Hematopoietic multipotent progenitor cell treated with erythropoietin and hydrocortisone succinate and interleukin-3 and kit ligand, for 15 days (in vitro differentiated cells): ENCODE measurements around the gene GPR15.

Source experiments
- DNase-seq: peaks from one replicate; pipeline ENCODE4 v3.0.0-alpha.2; 2015; ENCODE audit warnings: low spot score

Gene GPR15

DNA sequence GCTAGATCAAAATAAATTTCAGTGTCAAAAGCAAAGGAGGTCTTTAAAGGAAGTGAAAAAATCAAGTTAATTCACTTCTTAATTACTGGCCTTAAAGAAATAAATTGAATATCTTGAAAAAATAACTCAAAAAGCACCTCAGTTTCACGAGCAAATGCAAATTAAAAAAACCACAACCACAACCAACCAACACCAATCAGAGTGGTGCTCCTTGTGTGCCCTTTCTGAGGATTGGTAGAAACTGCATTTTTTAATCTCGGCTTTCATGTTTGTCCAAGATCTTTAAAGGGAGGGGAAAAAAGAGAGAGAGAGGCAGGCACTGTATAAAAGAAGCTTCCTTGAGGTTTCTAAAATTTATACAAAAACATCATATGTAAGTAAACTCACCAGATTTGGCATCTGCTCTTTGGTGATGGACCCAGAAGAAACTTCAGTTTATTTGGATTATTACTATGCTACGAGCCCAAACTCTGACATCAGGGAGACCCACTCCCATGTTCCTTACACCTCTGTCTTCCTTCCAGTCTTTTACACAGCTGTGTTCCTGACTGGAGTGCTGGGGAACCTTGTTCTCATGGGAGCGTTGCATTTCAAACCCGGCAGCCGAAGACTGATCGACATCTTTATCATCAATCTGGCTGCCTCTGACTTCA lies at the start of gene GPR15:
Gene GPR15, plus strand, starts transcription at position 357 of the 653 bp plus-strand sequence. Its CDS starts 56 bp downstream, at position 413.
- DNase-seq = no peak

DNA sequence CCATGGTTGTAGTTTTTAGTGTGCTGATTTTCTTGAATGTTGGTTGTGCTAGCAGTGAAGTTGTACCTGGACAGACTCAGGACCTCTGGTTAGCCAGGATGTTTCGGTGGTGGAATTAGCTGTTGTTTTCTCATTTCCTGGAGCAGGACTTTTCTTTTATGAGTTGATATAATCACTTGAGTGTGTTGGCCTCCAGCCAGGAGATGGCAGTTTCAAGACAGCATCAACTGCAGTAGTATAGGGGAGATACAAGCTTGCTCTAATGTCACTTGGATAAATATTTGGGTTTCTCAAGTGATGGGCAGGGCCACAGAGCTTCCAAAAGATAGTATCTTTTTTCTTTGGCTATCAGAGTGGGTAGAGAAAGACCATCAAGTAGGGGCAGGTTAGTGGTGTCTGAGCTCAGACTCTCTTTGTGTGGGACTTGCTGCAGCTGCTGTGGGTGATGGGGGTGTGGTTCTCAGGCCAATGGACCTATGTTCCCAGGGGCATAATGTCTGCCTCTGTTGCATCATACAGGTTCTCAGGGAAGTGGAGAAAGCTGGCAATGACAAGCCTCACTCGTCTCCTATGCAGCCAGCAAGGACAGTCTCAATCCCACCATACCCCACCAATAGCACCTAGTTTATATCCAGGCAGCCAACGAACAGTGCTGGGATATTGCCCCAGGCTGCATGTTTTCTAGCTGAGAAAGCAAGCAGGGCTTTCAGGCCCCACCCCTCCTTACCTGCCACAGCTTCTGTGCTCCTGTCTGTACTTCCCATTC lies 48.9 kb upstream of the GPR15 start:
- no peak for DNase-seq

DNA sequence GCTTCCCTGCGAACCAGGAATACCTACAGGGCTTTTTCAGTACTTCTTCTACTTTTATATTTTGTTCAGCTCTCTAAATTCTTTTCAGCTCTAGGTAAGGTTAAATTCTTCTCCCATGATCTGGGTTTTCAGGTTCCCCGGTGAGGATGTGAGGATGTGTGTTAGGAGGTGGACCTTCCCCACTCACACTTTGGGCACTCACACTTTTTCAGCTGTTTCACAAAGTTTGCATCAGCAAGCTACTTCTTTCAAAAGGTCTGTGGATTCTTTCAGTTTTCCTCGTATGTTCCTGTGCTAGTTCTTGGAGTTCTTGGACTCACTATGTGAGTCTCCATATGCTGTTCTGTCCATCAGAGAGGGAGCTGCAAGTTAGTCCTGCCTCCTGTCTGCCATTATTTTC lies 48.2 kb upstream of the GPR15 start:
- DNase-seq = no peak

DNA sequence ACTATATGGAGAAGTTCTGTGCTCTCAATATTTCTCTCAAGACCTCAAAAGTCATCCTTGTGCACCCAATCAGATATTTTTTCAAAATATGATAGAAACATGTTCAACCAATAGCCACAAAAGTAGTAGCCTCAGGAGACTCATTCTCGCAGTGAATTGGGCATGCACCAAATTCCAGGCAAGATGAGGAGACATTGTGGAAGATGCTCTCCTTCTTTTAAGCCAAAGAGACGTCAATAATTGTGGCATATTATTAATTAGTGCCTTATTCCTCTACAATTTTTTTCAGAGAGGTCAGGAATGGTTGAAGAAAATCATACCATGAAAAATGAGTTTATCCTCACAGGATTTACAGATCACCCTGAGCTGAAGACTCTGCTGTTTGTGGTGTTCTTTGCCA lies 34.4 kb upstream of the GPR15 start, which contains the start of gene OR5K2:
Gene OR5K2, plus strand, starts transcription at position 301 of the 400 bp plus-strand sequence. Its CDS starts 0 bp downstream, at position 301.
- DNase-seq = no peak

DNA sequence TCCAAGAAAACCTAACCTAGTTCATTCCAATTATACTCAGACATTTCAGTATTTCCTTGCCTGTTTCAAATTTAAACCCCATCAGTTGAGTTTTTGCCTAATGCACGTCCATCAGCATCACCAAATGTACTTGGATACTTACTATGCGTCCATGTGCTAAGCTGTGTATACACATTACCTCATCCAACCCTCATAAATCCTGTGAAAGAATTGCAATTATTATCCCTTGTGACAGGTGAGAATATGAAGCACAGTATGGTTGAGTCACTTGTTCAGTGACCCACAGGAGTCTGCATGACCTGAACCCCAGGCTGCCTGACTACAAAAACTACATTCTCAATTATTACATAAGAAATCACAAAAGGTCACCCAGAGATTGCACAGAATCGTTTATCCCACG lies 31.8 kb upstream of the GPR15 start:
- DNase-seq = no peak

DNA sequence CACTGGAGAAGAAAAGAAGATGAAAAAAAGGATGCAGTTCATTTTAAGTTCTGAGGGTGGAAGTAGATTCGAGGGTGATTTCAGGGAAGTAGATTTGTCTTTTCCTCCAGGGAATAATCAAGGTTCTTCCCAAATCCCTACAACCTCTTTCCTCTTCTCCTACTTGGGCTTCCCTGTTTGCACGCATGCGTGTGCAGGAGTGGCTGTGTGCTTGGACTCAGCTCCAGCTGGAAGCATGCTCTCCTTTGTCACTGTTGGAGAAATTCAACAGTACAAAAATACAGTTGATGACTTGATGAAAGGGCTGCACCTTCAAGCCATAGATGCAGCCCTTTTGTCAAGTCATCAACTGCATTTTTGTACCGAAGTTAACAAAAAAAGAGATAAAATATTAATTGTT lies 30.5 kb upstream of the GPR15 start:
- no peak for DNase-seq

DNA sequence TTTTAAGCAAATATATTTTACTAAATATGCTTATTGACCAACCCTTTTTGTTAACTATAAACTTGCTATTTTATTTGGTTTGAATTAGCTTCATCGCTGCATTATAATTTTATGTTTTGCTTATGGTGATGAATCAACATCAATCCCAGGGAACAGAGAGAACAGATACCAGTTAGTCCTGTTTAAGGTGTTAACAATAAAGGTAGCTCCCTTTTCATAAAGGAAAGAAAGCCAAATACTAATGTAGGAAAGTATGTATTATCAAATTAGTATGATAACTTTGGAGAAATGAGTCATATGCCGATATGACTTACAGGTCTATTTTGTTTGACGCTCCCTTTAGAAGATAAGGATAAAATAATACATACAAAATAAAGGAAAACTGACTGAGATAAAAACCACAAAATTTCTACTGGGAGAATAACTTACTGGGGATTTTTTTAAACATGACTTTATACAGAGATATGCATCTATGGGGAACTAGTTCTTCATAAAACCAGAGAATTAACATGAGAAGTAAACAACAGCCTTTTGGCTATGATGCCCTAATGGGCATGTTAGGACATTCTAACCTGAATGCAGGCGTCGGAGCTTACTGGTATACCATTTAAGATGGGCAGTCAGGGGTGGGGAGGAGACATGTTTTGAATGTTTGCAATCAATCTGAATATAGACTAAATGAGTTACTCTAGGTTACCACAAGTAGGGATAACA lies 29.8 kb upstream of the GPR15 start:
- no peak for DNase-seq

DNA sequence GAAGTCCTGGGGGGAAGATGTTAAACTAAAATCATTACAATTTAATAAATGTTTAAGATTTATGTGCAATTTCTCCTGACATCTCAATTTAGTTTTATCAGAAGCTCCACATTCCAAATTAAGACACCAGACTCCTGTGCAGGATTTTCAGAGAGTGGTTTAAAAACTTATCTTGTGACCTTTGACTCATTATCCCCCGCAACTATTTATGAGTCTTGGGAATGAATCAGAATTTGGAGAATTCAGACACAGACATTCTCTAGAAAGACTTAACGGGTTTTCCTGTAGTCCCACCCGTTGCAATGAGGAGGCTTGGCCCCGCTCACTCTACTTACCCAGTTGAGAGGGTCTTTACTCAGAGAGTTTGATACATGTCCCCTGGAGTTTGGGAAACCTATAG lies 27.2 kb upstream of the GPR15 start:
- no peak for DNase-seq

DNA sequence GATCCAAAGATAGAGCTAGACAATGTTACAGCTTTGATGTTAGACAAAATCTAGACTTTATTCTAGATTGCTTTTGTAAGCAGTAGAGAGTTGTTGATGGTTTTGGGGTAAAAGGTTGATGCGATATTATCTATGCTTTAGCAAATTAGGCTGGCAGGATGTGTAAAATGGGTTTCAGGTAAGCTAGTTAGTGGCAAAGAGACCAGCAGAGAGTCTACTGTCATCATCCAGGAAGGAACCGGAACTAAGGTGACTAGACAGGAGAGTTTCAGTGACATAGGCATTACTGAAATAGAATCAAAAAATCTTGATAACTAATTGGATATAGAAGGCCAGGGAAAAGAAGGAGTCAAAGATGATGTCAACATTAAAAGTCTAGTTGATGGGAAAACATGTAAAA lies 23.2 kb upstream of the GPR15 start:
- DNase-seq = no peak

DNA sequence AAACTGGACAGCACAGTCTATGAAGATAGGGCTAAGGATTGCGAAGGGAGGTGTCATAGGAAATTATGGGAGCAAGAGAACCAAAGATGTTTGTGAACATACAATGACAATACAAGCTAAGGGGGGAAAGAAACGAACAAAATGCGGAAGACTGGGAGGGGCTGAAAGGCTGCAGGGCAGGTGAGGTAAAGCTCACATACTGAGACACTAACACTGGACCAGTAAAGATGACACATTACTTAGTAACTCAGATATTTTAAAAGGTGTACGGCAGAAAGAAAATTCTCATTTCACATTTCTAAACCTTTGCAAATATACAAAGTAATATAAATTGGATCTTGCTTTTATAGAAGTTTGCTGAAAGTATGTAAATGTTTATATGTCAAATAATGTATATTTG lies 19.2 kb upstream of the GPR15 start:
- no peak for DNase-seq

DNA sequence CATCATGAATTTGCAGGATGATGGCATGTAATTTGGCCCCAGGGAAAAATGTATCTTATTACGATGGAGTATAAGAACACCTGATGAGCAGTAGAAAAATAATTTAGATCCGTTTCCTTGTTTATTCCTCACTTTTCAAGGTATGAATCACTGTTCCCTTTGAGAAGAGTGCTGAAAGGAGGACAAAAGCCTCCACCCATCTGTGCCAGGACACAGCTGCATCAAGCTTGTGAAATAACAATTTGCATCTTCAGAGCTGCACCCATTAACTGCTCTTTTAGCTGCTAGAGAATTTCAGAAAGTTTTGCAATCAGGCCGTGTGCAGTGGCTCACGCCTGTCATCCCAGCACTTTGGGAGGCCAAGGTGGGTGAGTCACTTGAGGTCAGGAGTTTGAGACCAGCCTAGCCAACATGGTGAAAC lies 18.7 kb upstream of the GPR15 start:
- DNase-seq = no peak

DNA sequence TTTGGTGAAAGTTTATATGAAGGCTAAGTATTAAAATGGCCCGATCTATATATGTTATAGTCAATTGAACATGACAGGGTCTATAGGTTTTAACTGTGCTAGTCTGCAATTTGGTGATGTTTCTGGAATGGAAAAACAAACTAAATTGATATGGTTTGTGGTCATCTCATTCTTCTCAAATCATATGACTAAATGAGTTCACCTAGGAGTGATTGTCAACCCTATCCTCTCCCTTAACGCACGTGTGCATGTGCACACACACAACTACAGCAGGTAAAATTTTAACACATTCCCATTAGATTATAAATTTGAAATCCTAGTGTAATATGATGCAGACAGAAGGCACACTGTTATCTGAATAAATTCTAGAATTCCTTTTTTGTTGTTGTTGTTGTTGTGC lies 18.0 kb upstream of the GPR15 start:
- no peak for DNase-seq

DNA sequence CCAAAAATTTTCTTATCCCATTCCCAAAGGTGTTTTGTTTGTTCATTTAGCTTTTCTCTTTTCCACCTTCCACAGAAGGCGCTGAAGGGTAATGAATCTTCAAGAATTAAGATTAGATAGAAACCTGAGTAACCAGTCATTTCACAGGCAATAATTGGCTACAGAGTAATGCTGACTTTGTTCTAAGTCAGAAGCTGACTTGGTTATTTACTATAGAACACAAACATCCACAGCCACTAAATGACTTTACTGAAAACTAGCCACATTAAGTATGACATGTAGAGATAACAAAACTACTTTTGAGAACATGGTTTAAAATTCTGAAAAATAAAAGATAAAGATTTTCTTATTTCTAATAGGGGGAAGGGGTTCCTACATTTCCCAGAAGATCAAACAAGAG lies 16.8 kb upstream of the GPR15 start:
- no peak for DNase-seq

DNA sequence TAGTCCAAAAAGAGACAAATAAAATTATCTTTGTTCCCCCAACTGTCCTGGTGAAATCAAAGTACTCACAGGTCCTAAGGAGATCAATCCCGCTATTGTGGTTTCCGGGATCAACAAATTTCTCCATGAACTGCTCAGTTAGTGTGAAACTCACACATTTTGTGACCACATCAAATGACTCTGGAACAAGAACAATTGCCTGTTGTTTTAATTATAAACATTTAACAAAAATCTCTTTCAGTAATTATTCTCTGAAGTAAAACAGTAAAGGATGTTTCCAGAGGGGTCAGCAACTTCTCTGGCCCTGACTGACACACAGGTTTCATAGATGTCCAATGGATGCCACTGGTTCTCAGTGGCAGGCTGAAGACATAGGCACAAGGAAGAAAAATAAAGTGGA lies 13.0 kb upstream of the GPR15 start:
- no peak for DNase-seq

DNA sequence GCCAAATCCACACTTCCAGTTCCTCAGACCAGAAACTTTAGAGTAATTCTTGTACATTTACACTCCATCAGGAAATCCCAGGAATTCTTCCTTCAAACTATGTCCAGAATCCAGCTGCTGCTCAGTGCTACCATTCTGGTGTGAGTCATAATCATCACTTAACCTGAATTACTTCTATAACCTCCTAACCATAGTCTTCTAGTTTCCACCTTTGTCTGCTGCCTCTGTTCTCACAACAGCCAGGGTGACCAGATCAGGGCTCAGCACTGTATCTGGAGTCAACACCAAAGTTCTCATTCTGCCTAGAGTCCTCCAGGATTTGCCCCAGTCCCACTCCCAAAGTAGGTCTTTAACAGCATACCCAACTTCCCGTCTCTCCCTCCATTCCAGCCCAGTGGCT lies 12.4 kb upstream of the GPR15 start:
- DNase-seq = no peak

DNA sequence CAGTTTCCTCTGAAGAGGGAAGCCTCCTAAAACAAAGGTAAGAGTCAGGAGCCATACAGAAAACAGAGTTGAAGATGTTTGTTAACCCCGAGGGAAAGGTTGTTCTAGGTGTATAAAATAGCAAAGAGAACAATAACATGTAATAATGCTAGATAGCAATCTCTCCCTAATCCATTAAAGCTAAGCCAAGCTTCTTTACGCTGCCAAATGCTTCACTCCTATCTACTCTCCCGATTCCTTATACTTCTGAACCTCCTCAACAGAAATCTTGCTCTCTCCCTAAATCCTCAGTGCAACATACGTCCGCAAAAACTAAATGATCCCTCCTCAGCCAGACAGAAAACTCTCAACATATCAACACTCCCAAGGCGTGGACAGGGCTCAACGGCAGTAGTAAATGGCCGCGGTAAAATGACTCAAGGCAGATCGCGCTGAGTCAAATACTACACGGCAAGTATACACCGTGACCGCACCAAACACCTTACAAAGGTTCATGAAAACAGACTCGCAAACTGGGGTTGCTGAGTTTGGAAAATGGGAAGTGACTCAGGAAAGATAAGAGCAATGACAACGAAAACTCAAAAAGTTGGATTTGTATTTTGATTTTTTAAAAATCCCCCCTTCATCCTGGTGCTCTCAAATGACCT lies 9.8 kb upstream of the GPR15 start:
- peak; percentile 73 for DNase-seq

DNA sequence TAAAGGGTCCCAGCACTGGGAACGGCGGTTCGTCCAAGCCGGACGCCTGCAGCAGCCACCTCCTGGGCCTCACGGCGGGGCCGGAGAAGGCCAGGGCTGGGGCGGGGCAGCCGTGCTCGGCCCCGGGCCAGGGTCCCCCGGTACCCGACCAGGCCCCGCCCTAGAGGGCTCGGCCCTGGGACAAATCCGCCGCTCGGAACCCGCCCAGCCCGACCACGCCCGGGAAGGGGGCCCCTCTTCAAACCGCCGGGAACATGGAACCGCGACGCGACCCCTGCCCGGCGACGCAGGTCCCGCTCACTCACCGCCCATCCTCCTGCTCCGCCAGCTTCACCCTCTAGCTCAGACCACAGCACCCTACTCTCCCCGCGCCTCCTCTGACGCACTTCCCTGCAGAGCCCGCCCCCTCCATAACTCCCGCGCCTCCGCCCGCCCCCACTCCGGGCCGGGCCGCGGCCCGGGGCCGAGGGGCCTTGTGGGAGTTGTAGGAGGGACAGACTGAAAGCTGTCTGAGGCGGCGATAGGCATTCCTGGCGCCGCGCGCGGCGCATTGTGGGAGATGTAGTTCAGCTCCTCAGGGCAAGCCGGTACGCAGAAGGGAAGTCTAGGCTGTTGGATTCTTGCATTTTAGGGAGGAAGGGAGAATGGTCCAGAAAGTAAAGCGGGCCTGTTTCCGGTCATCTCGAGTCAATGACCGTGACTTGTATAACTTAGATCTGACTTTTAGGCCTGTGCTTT lies 9.1 kb upstream of the GPR15 start, which contains the start of gene CLDND1:
Gene CLDND1, minus strand, starts transcription at position 359 of the 738 bp plus-strand sequence. CDS start 1,478 bp downstream, outside the sequence.
- peak; percentile 95 for DNase-seq

DNA sequence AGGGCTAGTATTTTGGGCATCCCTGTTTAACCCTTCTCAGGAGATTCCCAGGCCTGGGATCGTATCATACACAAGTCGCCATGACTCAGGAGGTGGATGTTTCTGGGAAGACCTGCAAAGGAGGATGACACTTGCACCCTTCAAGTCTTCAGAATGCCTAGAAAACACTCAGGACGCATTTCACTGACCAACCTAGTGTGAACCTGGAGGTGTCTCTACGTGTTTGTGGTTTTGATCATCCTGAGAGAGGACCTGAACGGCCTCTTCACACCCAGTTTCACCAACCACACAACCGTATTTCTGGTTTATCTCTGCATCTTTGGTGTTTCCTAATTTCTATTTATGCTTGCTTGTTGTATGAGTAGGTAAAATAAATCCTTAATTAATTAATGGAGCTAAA lies 6.3 kb upstream of the GPR15 start:
- DNase-seq = no peak

DNA sequence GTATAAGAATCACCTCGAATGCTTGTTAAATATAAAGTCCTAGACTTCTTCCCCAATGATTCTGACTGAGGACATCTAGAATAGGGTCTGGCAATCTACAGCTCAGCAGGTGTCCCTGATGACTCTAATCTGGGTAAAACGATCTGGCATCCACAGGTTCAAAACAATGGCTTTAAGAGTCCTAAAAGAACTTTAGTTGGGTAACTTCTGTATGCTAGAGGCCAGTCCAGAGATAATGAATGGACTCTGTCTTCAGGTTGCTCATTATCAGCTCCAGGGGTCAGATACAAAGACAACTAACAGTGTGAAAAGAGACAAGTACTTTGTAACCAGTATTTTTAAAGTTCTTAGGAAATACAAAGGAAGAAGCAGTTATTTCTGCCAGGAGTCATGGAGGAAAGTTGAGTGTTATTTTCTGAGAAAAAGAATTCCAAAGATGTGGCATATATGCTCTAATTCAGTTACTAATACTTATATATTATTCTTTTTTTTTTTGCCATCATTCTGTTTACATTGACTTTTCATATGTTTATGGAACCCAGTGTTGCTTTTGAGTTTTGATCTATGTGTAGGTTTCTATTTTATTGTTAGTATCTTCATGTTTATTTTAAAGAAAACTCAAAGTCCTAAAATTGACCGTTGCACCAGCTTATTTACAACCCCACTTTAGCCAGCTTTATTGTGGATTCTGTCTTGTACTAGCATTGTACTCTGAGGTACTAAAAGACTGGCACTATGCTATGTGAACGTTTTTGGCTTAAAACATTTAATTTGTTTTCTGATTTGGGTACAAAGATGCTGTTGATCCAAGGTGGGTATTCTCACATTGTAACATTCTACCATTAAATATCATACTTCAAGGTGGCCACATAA lies 3.1 kb upstream of the GPR15 start:
- DNase-seq = no peak

DNA sequence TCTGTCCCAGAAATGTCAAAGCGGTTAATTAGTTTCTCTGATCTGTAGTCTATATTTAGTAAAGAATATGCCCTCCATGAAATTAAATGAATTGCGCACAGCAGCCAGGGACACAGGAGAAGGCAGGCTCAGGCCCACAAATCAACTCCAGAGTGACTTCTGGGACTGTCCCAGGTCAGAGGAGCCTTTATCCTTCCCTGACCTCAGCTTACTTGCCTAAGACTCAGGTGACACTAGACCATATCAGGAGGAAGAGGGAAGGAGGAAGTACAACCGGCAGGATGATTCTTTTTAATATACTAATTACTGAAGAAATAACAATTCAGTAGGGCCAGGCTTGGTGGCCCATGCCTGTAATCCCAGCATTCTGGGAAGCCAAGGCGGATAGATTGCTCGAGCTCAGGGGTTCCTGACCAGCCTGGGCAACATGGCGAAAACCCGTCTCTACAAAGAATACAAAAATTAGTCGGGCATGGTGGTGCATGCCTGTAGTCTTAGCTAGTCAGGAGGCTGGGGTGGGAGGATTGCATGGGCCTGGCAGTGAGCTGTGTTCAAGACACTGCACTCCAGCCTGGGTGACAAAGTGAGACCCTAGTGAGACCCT lies 1.8 kb upstream of the GPR15 start:
- DNase-seq = no peak
